GM12864 (cell line): ENCODE measurements around the gene GIMAP5.

ENCODE experiments used
- DNase-seq: peaks from one replicate; pipeline ENCODE4 v3.0.0-alpha.2; 2011; ENCODE audit warnings: low read depth
- H3K4me3 ChIP-seq: 2 replicates; pipeline ENCODE4 v1.5.1; 2011; ENCODE audit warnings: mild to moderate bottlenecking, low read depth, low read length, control low read depth
- CTCF ChIP-seq: IDR thresholded peaks from 2 replicates; pipeline ENCODE4 v1.5.1; 2011; ENCODE audit warnings: low read depth, mild to moderate bottlenecking, moderate library complexity, low read length, control low read depth, inconsistent platforms; ENCODE audit errors: missing control alignments

GIMAP5 gene

GRCh38 chr7:150723467-150723866 lies 13.8 kb upstream of the GIMAP5 start:
- no peak for DNase-seq
- H3K4me3 ChIP-seq: no peak overlapping the region
- TF ChIP-seq CTCF: no peak

GRCh38 chr7:150727381-150727780 lies 9.8 kb upstream of the GIMAP5 start:
- no peak for DNase-seq
- no peak overlapping the region for H3K4me3 ChIP-seq
- no peak for TF ChIP-seq CTCF

- DNase-seq: no peak
- no peak for TF ChIP-seq CTCF
- no peak overlapping the region for H3K4me3 ChIP-seq
Observed at GRCh38 chr7:150728011-150728410, 9.2 kb upstream of the GIMAP5 start.

GRCh38 chr7:150728609-150729008 lies 8.6 kb upstream of the GIMAP5 start:
- DNase-seq: no peak
- TF ChIP-seq CTCF: no peak

GRCh38 chr7:150731916-150732315 lies 5.3 kb upstream of the GIMAP5 start:
- DNase-seq: no peak
- H3K4me3 ChIP-seq: no peak overlapping the region
- TF ChIP-seq CTCF: no peak

More at GRCh38 chr7:150728609-150729008, 8.6 kb upstream of the GIMAP5 start:
- no peak overlapping the region for H3K4me3 ChIP-seq

- no peak overlapping the region for H3K4me3 ChIP-seq
- no peak for TF ChIP-seq CTCF
- no peak for DNase-seq
Observed at GRCh38 chr7:150732786-150733481, 4.3 kb upstream of the GIMAP5 start.

- no peak for DNase-seq
- no peak overlapping the region for H3K4me3 ChIP-seq
- no peak for TF ChIP-seq CTCF
Observed at GRCh38 chr7:150733482-150734095, 3.6 kb upstream of the GIMAP5 start.
